K562 (cell line): ENCODE data around the gene GRM5.

ENCODE experiments used
- ATF7 ChIP-seq: fragments of 450-650 bp; IDR thresholded peaks from 2 replicates; pipeline ENCODE4 v1.7.1; 2014; ENCODE audit warnings: mild to moderate bottlenecking, moderate library complexity
- CEBPB ChIP-seq: fragments of 450-650 bp; IDR thresholded peaks from 2 replicates; pipeline ENCODE4 v1.6.1; 2016; ENCODE audit warnings: missing genetic modification characterization, missing compliant biosample characterization
- DDX20 ChIP-seq: fragments of 450-650 bp; IDR thresholded peaks from 2 replicates; pipeline ENCODE4 v1.6.1; 2016; ENCODE audit warnings: missing genetic modification characterization, low read depth, mild to moderate bottlenecking, missing compliant biosample characterization, moderate library complexity
- EZH2 ChIP-seq: IDR thresholded peaks from 2 replicates; pipeline ENCODE4 v1.6.1; 2012; ENCODE audit warnings: low read depth, mild to moderate bottlenecking, inconsistent platforms, low read length, borderline replicate concordance
- KLF10 ChIP-seq: fragments of 250-450 bp; sonication (Bioruptor Pico); IDR thresholded peaks from 2 replicates; pipeline ENCODE4 v1.6.1; 2021; ENCODE audit warnings: matching md5 sums
- POLR2A ChIP-seq: fragments of 450-650 bp; conservative IDR thresholded peaks from 2 replicates; pipeline ENCODE4 v1.6.1; 2016
- ZFP36 ChIP-seq: fragments of 150-350 bp; IDR thresholded peaks from 2 replicates; pipeline ENCODE4 v1.6.1; 2018; ENCODE audit warnings: low read length, low read depth; ENCODE audit not compliant: partially characterized antibody
- TF ChIP-seq, protein P1 (sequence below): fragments of 450-650 bp; IDR thresholded peaks from 2 replicates; pipeline ENCODE4 v1.6.1; 2016

DNA sequence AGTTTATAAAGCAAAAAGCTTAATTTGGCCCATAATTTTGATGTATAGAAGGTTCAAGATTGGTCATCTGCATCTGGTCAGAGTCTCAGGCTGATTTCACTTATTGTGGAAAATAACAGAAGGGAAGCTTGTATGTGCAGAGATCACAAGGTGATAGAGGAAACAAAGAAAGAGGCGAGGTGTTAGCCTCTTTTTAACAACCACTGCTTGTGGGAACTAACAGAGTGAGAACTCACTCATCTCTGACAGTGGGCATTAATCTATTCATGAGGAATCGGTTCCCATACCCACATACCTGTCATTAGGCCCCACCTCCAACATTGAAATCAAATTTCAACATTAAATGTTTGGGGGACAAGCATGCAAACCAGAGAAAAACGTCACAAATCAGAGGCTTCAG, 250.3 kb downstream of the GRM5 start:
- TF ChIP-seq ATF7 (no peak), EZH2 (no peak), KLF10 (no peak), ZFP36 (no peak), CEBPB (tag) (no peak), POLR2A (no peak), DDX20 (tag) (no peak)
- TF ChIP-seq, protein P1, sequence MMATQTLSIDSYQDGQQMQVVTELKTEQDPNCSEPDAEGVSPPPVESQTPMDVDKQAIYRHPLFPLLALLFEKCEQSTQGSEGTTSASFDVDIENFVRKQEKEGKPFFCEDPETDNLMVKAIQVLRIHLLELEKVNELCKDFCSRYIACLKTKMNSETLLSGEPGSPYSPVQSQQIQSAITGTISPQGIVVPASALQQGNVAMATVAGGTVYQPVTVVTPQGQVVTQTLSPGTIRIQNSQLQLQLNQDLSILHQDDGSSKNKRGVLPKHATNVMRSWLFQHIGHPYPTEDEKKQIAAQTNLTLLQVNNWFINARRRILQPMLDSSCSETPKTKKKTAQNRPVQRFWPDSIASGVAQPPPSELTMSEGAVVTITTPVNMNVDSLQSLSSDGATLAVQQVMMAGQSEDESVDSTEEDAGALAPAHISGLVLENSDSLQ: no peak
